ENCODE measurements around the gene CENPO. TPM values are rescaled to one million over a fixed set of nuclear protein-coding genes. Genes with fewer than 3 reads are reported as not detected.

CENPO gene
- total RNA-seq, 1 experiment from 2014 or later = 33.0 TPM

GRCh38 chr2:24745825-24746224, 47.4 kb upstream of the CENPO start:
- CTCF ChIA-PET = no interaction called here
- Histone ChIP-seq H3K4me1 (replicated peaks; ENCODE audit: insufficient read depth) (no peaks in the 10 kb centered on the region), H3K9me2 (ENCODE audit: insufficient read depth) (no peaks in the 10 kb centered on the region), H3K27me3 (ENCODE audit: insufficient read depth, low read depth) (no peaks in the 10 kb centered on the region), H3K4me3 (no peak overlapping the region), H2AFZ (no peak overlapping the region), H3K79me2 (ENCODE audit: low read depth) (no peaks in the 10 kb centered on the region), H3K4me2 (no peak overlapping the region), H3F3A (ENCODE audit: insufficient read depth, low read depth) (no peaks in the 10 kb centered on the region), H3K9me3 (ENCODE audit: insufficient read depth, low read depth) (no peaks in the 10 kb centered on the region), H4K20me1 (ENCODE audit: insufficient read depth) (no peaks in the 10 kb centered on the region), H3K36me3 (ENCODE audit: low read depth) (no peaks in the 10 kb centered on the region), H3K27ac (no peak overlapping the region)
- no peak for DNase-seq
- POLR2A ChIA-PET (ENCODE audit: unreplicated experiment) = no interaction called here
- TF ChIP-seq CTCF (conservative IDR thresholded peaks at IDR 0.05) (no peak), EZH2 (IDR thresholded peaks at IDR 0.05; ENCODE audit: low read depth) (no peak)
- no TSS peak for BruUV-seq (replicated peaks)
- intact Hi-C loops (cut with micrococcal nuclease; ENCODE audit: unreplicated experiment) = no loop called here

GRCh38 chr2:24747299-24747698, 45.9 kb upstream of the CENPO start:
- H2AFZ ChIP-seq = no peak overlapping the region
- intact Hi-C loops (cut with micrococcal nuclease; ENCODE audit: unreplicated experiment) = no loop called here
- H3K27ac ChIP-seq = no peak overlapping the region
- no peaks in the 10 kb centered on the region for H3K4me1 ChIP-seq (replicated peaks; ENCODE audit: insufficient read depth)
- BruUV-seq (replicated peaks) = no TSS peak
- H3K9me3 ChIP-seq (ENCODE audit: insufficient read depth, low read depth) = no peaks in the 10 kb centered on the region
- ChIA-PET POLR2A (ENCODE audit: unreplicated experiment) (no interaction called here), CTCF (no interaction called here)
- H3K4me2 ChIP-seq = no peak overlapping the region
- H3K36me3 ChIP-seq (ENCODE audit: low read depth) = no peaks in the 10 kb centered on the region
- H3F3A ChIP-seq (ENCODE audit: insufficient read depth, low read depth) = no peaks in the 10 kb centered on the region
- DNase-seq = no peak
- H3K27me3 ChIP-seq (ENCODE audit: insufficient read depth, low read depth) = no peaks in the 10 kb centered on the region
- no peaks in the 10 kb centered on the region for H3K9me2 ChIP-seq (ENCODE audit: insufficient read depth)
- no peaks in the 10 kb centered on the region for H3K79me2 ChIP-seq (ENCODE audit: low read depth)
- H4K20me1 ChIP-seq (ENCODE audit: insufficient read depth) = no peaks in the 10 kb centered on the region
- no peak for TF ChIP-seq CTCF (conservative IDR thresholded peaks at IDR 0.05)
- no peak for TF ChIP-seq EZH2 (IDR thresholded peaks at IDR 0.05; ENCODE audit: low read depth)
- H3K4me3 ChIP-seq = no peak overlapping the region

GRCh38 chr2:24749069-24749691, 44.0 kb upstream of the CENPO start:
- ChIA-PET POLR2A (ENCODE audit: unreplicated experiment) (no interaction called here), CTCF (no interaction called here)
- TF ChIP-seq CTCF (conservative IDR thresholded peaks at IDR 0.05) (no peak), EZH2 (IDR thresholded peaks at IDR 0.05; ENCODE audit: low read depth) (no peak)
- no TSS peak for BruUV-seq (replicated peaks)
- DNase-seq = no peak
- H3K4me1 ChIP-seq (replicated peaks; ENCODE audit: insufficient read depth) = no peaks in the 10 kb centered on the region
- no peaks in the 10 kb centered on the region for H3K9me2 ChIP-seq (ENCODE audit: insufficient read depth)
- H4K20me1 ChIP-seq (ENCODE audit: insufficient read depth) = no peaks in the 10 kb centered on the region
- no peak overlapping the region for H3K4me3 ChIP-seq
- intact Hi-C loops (cut with micrococcal nuclease; ENCODE audit: unreplicated experiment) = no loop called here
- no peaks in the 10 kb centered on the region for H3K9me3 ChIP-seq (ENCODE audit: insufficient read depth, low read depth)
- H3F3A ChIP-seq (ENCODE audit: insufficient read depth, low read depth) = no peaks in the 10 kb centered on the region
- no peaks in the 10 kb centered on the region for H3K27me3 ChIP-seq (ENCODE audit: insufficient read depth, low read depth)
- H3K79me2 ChIP-seq (ENCODE audit: low read depth) = no peaks in the 10 kb centered on the region
- H3K27ac ChIP-seq = no peak overlapping the region
- H3K4me2 ChIP-seq = no peak overlapping the region
- H3K36me3 ChIP-seq (ENCODE audit: low read depth) = no peaks in the 10 kb centered on the region
- H2AFZ ChIP-seq = no peak overlapping the region
